ENCODE results near the gene CADPS2.

GRCh38 chr7:122901250-122901649 is 15.0 kb upstream of the CADPS2 start:
- TF ChIP-seq POLR2A (IDR thresholded peaks at IDR 0.05; ENCODE audit: low read depth, low read length): no peak
- TF ChIP-seq, protein P1, sequence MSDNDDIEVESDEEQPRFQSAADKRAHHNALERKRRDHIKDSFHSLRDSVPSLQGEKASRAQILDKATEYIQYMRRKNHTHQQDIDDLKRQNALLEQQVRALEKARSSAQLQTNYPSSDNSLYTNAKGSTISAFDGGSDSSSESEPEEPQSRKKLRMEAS (IDR thresholded peaks at IDR 0.05; ENCODE audit: insufficient read depth, insufficient read length): no peak
- no peak for TF ChIP-seq EZH2 (IDR thresholded peaks at IDR 0.05; ENCODE audit: borderline replicate concordance, low read depth, low read length, severe bottlenecking)
- no peak for TF ChIP-seq POLR2AphosphoS5 (IDR thresholded peaks at IDR 0.05; ENCODE audit: insufficient read depth, low read depth, low read length)
- TF ChIP-seq CTCF (IDR thresholded peaks at IDR 0.05; ENCODE audit: extremely low read depth in 1 of 2, insufficient read depth in 1 of 2, low read depth in 1 of 2, low read length in 2 of 2): no peak
- TF ChIP-seq FOS (IDR thresholded peaks at IDR 0.05; ENCODE audit: borderline replicate concordance, insufficient read depth, low read length): no peak
- TF ChIP-seq GATA2 (IDR thresholded peaks at IDR 0.05; ENCODE audit: insufficient read depth, insufficient read length, low read depth, low read length): no peak
- no peak for TF ChIP-seq JUN (IDR thresholded peaks at IDR 0.05; ENCODE audit: borderline replicate concordance, insufficient read depth, insufficient read length, low read depth)
- TF ChIP-seq MYC (IDR thresholded peaks at IDR 0.05; ENCODE audit: low read depth, low read length): no peak
